ENCODE data around the gene DOK5.

DOK5 gene

GRCh38 chr20:54514028-54514607, 38.7 kb downstream of the DOK5 start:
- DNase-seq (ENCODE audit: insufficient read length, low spot score) (no peak), FAIRE-seq (no peak)
- TF ChIP-seq POLR2A (IDR thresholded peaks at IDR 0.05; ENCODE audit: low read depth, low read length) = no peak

- FAIRE-seq (no peak), DNase-seq (ENCODE audit: insufficient read length, low spot score) (no peak)
- TF ChIP-seq POLR2A (IDR thresholded peaks at IDR 0.05; ENCODE audit: low read depth, low read length) = no peak
Measured at GRCh38 chr20:54515793-54516628, 40.6 kb downstream of the DOK5 start.

GRCh38 chr20:54517241-54517975, 42.0 kb downstream of the DOK5 start:
- DNase-seq (ENCODE audit: insufficient read length, low spot score) (no peak), FAIRE-seq (no peak)
- TF ChIP-seq POLR2A (IDR thresholded peaks at IDR 0.05; ENCODE audit: low read depth, low read length) = no peak

GRCh38 chr20:54524849-54525248, 49.5 kb downstream of the DOK5 start:
- no peak for DNase-seq (ENCODE audit: insufficient read length, low spot score)
- no peak for FAIRE-seq
- TF ChIP-seq POLR2A (IDR thresholded peaks at IDR 0.05; ENCODE audit: low read depth, low read length) = no peak

- FAIRE-seq (no peak), DNase-seq (ENCODE audit: insufficient read length, low spot score) (no peak)
- no peak for TF ChIP-seq POLR2A (IDR thresholded peaks at IDR 0.05; ENCODE audit: low read depth, low read length)
Measured at GRCh38 chr20:54525916-54526590, 50.7 kb downstream of the DOK5 start.

GRCh38 chr20:54526801-54527200, 51.4 kb downstream of the DOK5 start:
- no peak for DNase-seq (ENCODE audit: insufficient read length, low spot score)
- no peak for TF ChIP-seq POLR2A (IDR thresholded peaks at IDR 0.05; ENCODE audit: low read depth, low read length)
- no peak for FAIRE-seq

- no peak for DNase-seq (ENCODE audit: insufficient read length, low spot score)
- no peak for TF ChIP-seq POLR2A (IDR thresholded peaks at IDR 0.05; ENCODE audit: low read depth, low read length)
- FAIRE-seq = no peak
Measured at GRCh38 chr20:54532573-54532972, 57.2 kb downstream of the DOK5 start.

GRCh38 chr20:54534101-54534500, 58.7 kb downstream of the DOK5 start:
- DNase-seq (ENCODE audit: insufficient read length, low spot score) (no peak), FAIRE-seq (no peak)
- no peak for TF ChIP-seq POLR2A (IDR thresholded peaks at IDR 0.05; ENCODE audit: low read depth, low read length)

GRCh38 chr20:54535033-54535432, 59.6 kb downstream of the DOK5 start:
- no peak for FAIRE-seq
- no peak for TF ChIP-seq POLR2A (IDR thresholded peaks at IDR 0.05; ENCODE audit: low read depth, low read length)
- DNase-seq (ENCODE audit: insufficient read length, low spot score) = no peak

GRCh38 chr20:54535746-54536145, 60.4 kb downstream of the DOK5 start:
- FAIRE-seq = no peak
- no peak for DNase-seq (ENCODE audit: insufficient read length, low spot score)
- no peak for TF ChIP-seq POLR2A (IDR thresholded peaks at IDR 0.05; ENCODE audit: low read depth, low read length)

- FAIRE-seq (no peak), DNase-seq (ENCODE audit: insufficient read length, low spot score) (no peak)
- TF ChIP-seq POLR2A (IDR thresholded peaks at IDR 0.05; ENCODE audit: low read depth, low read length) = no peak
Measured at GRCh38 chr20:54539521-54540046, 64.2 kb downstream of the DOK5 start.

GRCh38 chr20:54543369-54543768, 68.0 kb downstream of the DOK5 start:
- no peak for FAIRE-seq
- no peak for TF ChIP-seq POLR2A (IDR thresholded peaks at IDR 0.05; ENCODE audit: low read depth, low read length)
- DNase-seq (ENCODE audit: insufficient read length, low spot score) = no peak

GRCh38 chr20:54545676-54546358, 70.4 kb downstream of the DOK5 start:
- TF ChIP-seq POLR2A (IDR thresholded peaks at IDR 0.05; ENCODE audit: low read depth, low read length) = no peak
- FAIRE-seq = no peak
- DNase-seq (ENCODE audit: insufficient read length, low spot score) = no peak
